GM23338 (cell line): ENCODE data around the gene EYA2. TPM values are rescaled to one million over a fixed set of nuclear protein-coding genes. Genes with fewer than 3 reads are reported as not detected.

Experiments
- ATAC-seq: fragments of 200-7000 bp; cut with Tn5 transposase; 3 replicates; pipeline ENCODE4 v1.9.1; 2020
- DNase-seq: peaks from one replicate; pipeline ENCODE4 v3.0.0-alpha.2; 2015; ENCODE audit warnings: low spot score
- H2AFZ ChIP-seq: fragments of 200-600 bp; sonication (generic); 2 replicates; pipeline ENCODE4 v1.8.0; 2016; ENCODE audit warnings: antibody characterized with exemption, mild to moderate bottlenecking, moderate library complexity
- H3F3A ChIP-seq: fragments of 200-600 bp; sonication (generic); replicated peaks from 2 replicates; pipeline ENCODE4 v1.8.0; 2017; ENCODE audit warnings: antibody characterized with exemption, mixed run types, low read depth
- H3K27ac ChIP-seq: fragments of 200-600 bp; sonication (generic); 2 replicates; pipeline ENCODE4 v1.6.1; 2016; ENCODE audit warnings: low read depth
- H3K27me3 ChIP-seq: fragments of 200-600 bp; sonication (generic); 2 replicates; pipeline ENCODE4 v1.8.0; 2016; ENCODE audit warnings: mild to moderate bottlenecking, mixed run types, moderate library complexity; ENCODE audit not compliant: insufficient read depth
- H3K36me3 ChIP-seq: fragments of 200-600 bp; sonication (generic); 2 replicates; pipeline ENCODE4 v1.8.0; 2016; ENCODE audit warnings: mild to moderate bottlenecking; ENCODE audit not compliant: insufficient read depth
- H3K4me1 ChIP-seq: fragments of 200-600 bp; sonication (generic); 2 replicates; pipeline ENCODE4 v1.8.0; 2016; ENCODE audit warnings: mild to moderate bottlenecking, moderate library complexity; ENCODE audit not compliant: insufficient read depth
- H3K4me2 ChIP-seq: fragments of 200-600 bp; sonication (generic); 2 replicates; pipeline ENCODE4 v1.7.1; 2017; ENCODE audit warnings: mixed run types
- H3K4me3 ChIP-seq: fragments of 200-600 bp; sonication (generic); 2 replicates; pipeline ENCODE4 v1.6.1; 2016; ENCODE audit warnings: mixed run types
- H3K79me2 ChIP-seq: fragments of 200-600 bp; sonication (generic); replicated peaks from 2 replicates; pipeline ENCODE4 v1.8.0; 2017; ENCODE audit warnings: mild to moderate bottlenecking; ENCODE audit not compliant: insufficient read depth
- H3K9me2 ChIP-seq: fragments of 200-600 bp; sonication (generic); 2 replicates; pipeline ENCODE4 v1.8.0; 2017; ENCODE audit not compliant: insufficient read depth
- H4K20me1 ChIP-seq: fragments of 200-600 bp; sonication (generic); replicated peaks from 2 replicates; pipeline ENCODE4 v1.8.0; 2017; ENCODE audit warnings: mild to moderate bottlenecking; ENCODE audit not compliant: insufficient read depth
- H3K27ac Mint-ChIP-seq: 2 replicates; pipeline ENCODE4 v1.8.0; 2020; ENCODE audit warnings: inconsistent platforms, mild to moderate bottlenecking, moderate library complexity, mixed read lengths
- H3K27me3 Mint-ChIP-seq: 3 replicates; pipeline ENCODE4 v1.8.0; 2022; ENCODE audit warnings: low read depth, mild to moderate bottlenecking, moderate library complexity, mixed read lengths, inconsistent platforms; ENCODE audit not compliant: insufficient read depth, poor library complexity
- H3K36me3 Mint-ChIP-seq: 3 replicates; pipeline ENCODE4 v1.8.0; 2021; ENCODE audit warnings: low read depth, mild to moderate bottlenecking, inconsistent platforms, moderate library complexity, mixed read lengths
- H3K4me1 Mint-ChIP-seq: 3 replicates; pipeline ENCODE4 v1.8.0; 2020; ENCODE audit warnings: mild to moderate bottlenecking, inconsistent platforms, mixed read lengths
- H3K4me3 Mint-ChIP-seq: 3 replicates; pipeline ENCODE4 v1.8.0; 2021; ENCODE audit warnings: moderate library complexity, mild to moderate bottlenecking, inconsistent platforms, mixed read lengths
- H3K9me3 Mint-ChIP-seq: 3 replicates; pipeline ENCODE4 v1.8.0; 2020; ENCODE audit warnings: moderate library complexity, mild to moderate bottlenecking, inconsistent platforms, mixed read lengths
- CREB1 ChIP-seq: fragments of 250-450 bp; sonication (Bioruptor Pico); IDR thresholded peaks from 2 replicates; pipeline ENCODE4 v1.5.0; 2020; ENCODE audit warnings: low read depth, mild to moderate bottlenecking, moderate library complexity
- EZH2 ChIP-seq: fragments of 200-600 bp; sonication (generic); IDR thresholded peaks from one replicate; pipeline ENCODE4 v1.8.0; 2017; ENCODE audit warnings: antibody characterized with exemption, mild to moderate bottlenecking, low read depth; ENCODE audit not compliant: unreplicated experiment
- EZH2phosphoT487 ChIP-seq: fragments of 200-600 bp; sonication (generic); IDR thresholded peaks from one replicate; pipeline ENCODE4 v1.8.1; 2018; ENCODE audit warnings: antibody characterized with exemption; ENCODE audit not compliant: unreplicated experiment
- JUNB ChIP-seq: IDR thresholded peaks from one replicate; pipeline ENCODE4 v1.6.1; 2016; ENCODE audit warnings: antibody characterized with exemption; ENCODE audit not compliant: unreplicated experiment
- NANOG ChIP-seq: IDR thresholded peaks from 2 replicates; pipeline ENCODE4 v1.6.1; 2016; ENCODE audit warnings: antibody characterized with exemption, borderline replicate concordance
- POLR2AphosphoS5 ChIP-seq: IDR thresholded peaks from 2 replicates; pipeline ENCODE4 v1.6.1; 2016; ENCODE audit warnings: antibody characterized with exemption, low read depth
- STAT1 ChIP-seq: IDR thresholded peaks from one replicate; pipeline ENCODE4 v1.6.1; 2016; ENCODE audit warnings: antibody characterized with exemption; ENCODE audit not compliant: unreplicated experiment
- ZNF114 ChIP-seq: fragments of 250-450 bp; sonication (Bioruptor Pico); IDR thresholded peaks from 2 replicates; pipeline ENCODE4 v1.5.0; 2020; ENCODE audit warnings: mild to moderate bottlenecking, moderate library complexity
- ZNF331 ChIP-seq: fragments of 250-450 bp; sonication (Bioruptor Pico); IDR thresholded peaks from 2 replicates; pipeline ENCODE4 v1.5.0; 2020; ENCODE audit warnings: low read depth, mild to moderate bottlenecking, moderate library complexity
- polyA plus RNA-seq: library from polyadenylated mRNA; unstranded; fragments of >200 nt; fragmentation: Nextera tagmentation; extraction: Ambion mirVana; gene quantifications from 2 replicates; pipeline ENCODE4 v1.2.1, GENCODE V29; 2016
- total RNA-seq: library from RNA; depleted of rRNA; stranded (reverse); fragments of >200 nt; shearing (Covaris generic); gene quantifications from 2 replicates; pipeline ENCODE4 v1.2.3, GENCODE V29; 2014
- TF ChIP-seq, protein P1 (sequence below): IDR thresholded peaks from 2 replicates; pipeline ENCODE4 v1.6.1; 2016; ENCODE audit warnings: antibody characterized with exemption
- TF ChIP-seq, protein P2 (sequence below), 2 experiments: fragments of 200-600 bp in 1 of 2; sonication (generic) in 1 of 2; conservative IDR thresholded peaks; 2 replicates each; pipeline versions ENCODE4 v1.5.1 to v1.6.1; 2016 to 2017; ENCODE audit warnings: antibody characterized with exemption in 2 of 2, low read depth in 2 of 2, mild to moderate bottlenecking in 2 of 2, moderate library complexity in 1 of 2
- TF ChIP-seq, protein P3 (sequence below): fragments of 250-450 bp; sonication (Bioruptor Pico); IDR thresholded peaks from 2 replicates; pipeline ENCODE4 v1.5.0; 2020; ENCODE audit warnings: mild to moderate bottlenecking, moderate library complexity
- TF ChIP-seq, protein P4 (sequence below): IDR thresholded peaks from one replicate; pipeline ENCODE4 v1.6.1; 2018; ENCODE audit warnings: antibody characterized with exemption; ENCODE audit not compliant: unreplicated experiment

Gene EYA2
- total and polyA plus RNA-seq, 2 experiments from 2014 or later, result 0.50 to 0.56 TPM

DNA sequence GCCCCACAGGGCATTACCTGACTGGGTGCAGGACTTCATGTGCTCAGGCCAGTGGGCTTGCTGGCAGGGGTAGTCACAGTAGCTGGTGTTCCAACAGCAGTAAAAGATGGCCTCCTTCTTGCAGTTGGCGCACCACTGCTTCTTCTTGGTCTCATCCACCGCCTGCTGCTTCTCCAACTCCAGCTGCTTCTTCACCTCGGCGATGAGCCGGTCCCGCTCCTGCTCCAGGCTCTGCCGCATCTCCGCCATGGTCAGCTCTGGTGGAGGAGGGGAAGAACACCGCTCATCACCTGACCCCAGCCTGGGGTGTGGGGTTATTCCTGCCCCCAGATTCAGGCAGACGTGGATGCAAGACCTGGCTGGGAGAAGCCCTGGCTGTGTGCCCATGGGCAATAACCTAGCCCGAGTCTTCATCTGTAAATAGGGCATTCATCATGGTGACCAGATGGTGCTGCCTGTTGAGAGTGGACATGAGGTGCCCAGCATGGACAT is 329.7 kb downstream of the EYA2 start:
- TF ChIP-seq, protein P1, sequence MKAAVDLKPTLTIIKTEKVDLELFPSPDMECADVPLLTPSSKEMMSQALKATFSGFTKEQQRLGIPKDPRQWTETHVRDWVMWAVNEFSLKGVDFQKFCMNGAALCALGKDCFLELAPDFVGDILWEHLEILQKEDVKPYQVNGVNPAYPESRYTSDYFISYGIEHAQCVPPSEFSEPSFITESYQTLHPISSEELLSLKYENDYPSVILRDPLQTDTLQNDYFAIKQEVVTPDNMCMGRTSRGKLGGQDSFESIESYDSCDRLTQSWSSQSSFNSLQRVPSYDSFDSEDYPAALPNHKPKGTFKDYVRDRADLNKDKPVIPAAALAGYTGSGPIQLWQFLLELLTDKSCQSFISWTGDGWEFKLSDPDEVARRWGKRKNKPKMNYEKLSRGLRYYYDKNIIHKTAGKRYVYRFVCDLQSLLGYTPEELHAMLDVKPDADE, result no peak
- TF ChIP-seq EZH2, result no peak
- TF ChIP-seq, protein P2, sequence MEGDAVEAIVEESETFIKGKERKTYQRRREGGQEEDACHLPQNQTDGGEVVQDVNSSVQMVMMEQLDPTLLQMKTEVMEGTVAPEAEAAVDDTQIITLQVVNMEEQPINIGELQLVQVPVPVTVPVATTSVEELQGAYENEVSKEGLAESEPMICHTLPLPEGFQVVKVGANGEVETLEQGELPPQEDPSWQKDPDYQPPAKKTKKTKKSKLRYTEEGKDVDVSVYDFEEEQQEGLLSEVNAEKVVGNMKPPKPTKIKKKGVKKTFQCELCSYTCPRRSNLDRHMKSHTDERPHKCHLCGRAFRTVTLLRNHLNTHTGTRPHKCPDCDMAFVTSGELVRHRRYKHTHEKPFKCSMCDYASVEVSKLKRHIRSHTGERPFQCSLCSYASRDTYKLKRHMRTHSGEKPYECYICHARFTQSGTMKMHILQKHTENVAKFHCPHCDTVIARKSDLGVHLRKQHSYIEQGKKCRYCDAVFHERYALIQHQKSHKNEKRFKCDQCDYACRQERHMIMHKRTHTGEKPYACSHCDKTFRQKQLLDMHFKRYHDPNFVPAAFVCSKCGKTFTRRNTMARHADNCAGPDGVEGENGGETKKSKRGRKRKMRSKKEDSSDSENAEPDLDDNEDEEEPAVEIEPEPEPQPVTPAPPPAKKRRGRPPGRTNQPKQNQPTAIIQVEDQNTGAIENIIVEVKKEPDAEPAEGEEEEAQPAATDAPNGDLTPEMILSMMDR (conservative IDR thresholded peaks at IDR 0.05; ENCODE audit: low read depth in 2 of 2), result no peak
- TF ChIP-seq, protein P3, sequence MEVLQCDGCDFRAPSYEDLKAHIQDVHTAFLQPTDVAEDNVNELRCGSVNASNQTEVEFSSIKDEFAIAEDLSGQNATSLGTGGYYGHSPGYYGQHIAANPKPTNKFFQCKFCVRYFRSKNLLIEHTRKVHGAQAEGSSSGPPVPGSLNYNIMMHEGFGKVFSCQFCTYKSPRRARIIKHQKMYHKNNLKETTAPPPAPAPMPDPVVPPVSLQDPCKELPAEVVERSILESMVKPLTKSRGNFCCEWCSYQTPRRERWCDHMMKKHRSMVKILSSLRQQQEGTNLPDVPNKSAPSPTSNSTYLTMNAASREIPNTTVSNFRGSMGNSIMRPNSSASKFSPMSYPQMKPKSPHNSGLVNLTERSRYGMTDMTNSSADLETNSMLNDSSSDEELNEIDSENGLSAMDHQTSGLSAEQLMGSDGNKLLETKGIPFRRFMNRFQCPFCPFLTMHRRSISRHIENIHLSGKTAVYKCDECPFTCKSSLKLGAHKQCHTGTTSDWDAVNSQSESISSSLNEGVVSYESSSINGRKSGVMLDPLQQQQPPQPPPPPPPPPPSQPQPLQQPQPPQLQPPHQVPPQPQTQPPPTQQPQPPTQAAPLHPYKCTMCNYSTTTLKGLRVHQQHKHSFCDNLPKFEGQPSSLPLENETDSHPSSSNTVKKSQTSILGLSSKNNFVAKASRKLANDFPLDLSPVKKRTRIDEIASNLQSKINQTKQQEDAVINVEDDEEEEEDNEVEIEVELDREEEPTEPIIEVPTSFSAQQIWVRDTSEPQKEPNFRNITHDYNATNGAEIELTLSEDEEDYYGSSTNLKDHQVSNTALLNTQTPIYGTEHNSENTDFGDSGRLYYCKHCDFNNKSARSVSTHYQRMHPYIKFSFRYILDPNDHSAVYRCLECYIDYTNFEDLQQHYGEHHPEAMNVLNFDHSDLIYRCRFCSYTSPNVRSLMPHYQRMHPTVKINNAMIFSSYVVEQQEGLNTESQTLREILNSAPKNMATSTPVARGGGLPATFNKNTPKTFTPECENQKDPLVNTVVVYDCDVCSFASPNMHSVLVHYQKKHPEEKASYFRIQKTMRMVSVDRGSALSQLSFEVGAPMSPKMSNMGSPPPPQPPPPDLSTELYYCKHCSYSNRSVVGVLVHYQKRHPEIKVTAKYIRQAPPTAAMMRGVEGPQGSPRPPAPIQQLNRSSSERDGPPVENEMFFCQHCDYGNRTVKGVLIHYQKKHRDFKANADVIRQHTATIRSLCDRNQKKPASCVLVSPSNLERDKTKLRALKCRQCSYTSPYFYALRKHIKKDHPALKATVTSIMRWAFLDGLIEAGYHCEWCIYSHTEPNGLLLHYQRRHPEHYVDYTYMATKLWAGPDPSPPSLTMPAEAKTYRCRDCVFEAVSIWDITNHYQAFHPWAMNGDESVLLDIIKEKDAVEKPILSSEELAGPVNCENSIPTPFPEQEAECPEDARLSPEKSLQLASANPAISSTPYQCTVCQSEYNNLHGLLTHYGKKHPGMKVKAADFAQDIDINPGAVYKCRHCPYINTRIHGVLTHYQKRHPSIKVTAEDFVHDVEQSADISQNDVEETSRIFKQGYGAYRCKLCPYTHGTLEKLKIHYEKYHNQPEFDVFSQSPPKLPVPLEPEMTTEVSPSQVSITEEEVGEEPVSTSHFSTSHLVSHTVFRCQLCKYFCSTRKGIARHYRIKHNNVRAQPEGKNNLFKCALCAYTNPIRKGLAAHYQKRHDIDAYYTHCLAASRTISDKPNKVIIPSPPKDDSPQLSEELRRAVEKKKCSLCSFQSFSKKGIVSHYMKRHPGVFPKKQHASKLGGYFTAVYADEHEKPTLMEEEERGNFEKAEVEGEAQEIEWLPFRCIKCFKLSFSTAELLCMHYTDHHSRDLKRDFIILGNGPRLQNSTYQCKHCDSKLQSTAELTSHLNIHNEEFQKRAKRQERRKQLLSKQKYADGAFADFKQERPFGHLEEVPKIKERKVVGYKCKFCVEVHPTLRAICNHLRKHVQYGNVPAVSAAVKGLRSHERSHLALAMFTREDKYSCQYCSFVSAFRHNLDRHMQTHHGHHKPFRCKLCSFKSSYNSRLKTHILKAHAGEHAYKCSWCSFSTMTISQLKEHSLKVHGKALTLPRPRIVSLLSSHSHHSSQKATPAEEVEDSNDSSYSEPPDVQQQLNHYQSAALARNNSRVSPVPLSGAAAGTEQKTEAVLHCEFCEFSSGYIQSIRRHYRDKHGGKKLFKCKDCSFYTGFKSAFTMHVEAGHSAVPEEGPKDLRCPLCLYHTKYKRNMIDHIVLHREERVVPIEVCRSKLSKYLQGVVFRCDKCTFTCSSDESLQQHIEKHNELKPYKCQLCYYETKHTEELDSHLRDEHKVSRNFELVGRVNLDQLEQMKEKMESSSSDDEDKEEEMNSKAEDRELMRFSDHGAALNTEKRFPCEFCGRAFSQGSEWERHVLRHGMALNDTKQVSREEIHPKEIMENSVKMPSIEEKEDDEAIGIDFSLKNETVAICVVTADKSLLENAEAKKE (CRISPR knock-in tag), result no peak
- no peak for TF ChIP-seq ZNF114
- TF ChIP-seq NANOG, result no peak
- TF ChIP-seq CREB1 (CRISPR knock-in tag), result no peak
- TF ChIP-seq EZH2phosphoT487, result no peak
- TF ChIP-seq, protein P4, sequence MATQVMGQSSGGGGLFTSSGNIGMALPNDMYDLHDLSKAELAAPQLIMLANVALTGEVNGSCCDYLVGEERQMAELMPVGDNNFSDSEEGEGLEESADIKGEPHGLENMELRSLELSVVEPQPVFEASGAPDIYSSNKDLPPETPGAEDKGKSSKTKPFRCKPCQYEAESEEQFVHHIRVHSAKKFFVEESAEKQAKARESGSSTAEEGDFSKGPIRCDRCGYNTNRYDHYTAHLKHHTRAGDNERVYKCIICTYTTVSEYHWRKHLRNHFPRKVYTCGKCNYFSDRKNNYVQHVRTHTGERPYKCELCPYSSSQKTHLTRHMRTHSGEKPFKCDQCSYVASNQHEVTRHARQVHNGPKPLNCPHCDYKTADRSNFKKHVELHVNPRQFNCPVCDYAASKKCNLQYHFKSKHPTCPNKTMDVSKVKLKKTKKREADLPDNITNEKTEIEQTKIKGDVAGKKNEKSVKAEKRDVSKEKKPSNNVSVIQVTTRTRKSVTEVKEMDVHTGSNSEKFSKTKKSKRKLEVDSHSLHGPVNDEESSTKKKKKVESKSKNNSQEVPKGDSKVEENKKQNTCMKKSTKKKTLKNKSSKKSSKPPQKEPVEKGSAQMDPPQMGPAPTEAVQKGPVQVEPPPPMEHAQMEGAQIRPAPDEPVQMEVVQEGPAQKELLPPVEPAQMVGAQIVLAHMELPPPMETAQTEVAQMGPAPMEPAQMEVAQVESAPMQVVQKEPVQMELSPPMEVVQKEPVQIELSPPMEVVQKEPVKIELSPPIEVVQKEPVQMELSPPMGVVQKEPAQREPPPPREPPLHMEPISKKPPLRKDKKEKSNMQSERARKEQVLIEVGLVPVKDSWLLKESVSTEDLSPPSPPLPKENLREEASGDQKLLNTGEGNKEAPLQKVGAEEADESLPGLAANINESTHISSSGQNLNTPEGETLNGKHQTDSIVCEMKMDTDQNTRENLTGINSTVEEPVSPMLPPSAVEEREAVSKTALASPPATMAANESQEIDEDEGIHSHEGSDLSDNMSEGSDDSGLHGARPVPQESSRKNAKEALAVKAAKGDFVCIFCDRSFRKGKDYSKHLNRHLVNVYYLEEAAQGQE, result no peak
- TF ChIP-seq JUNB, result no peak
- TF ChIP-seq STAT1, result no peak
- no peak for TF ChIP-seq ZNF331 (CRISPR knock-in tag)
- TF ChIP-seq POLR2AphosphoS5, result no peak
- DNase-seq, result no peak
- Histone ChIP-seq H3K4me2 (no peak overlapping the region), H3F3A (peaks cover 24% of the 10 kb centered on the region), H3K4me1 (no peaks in the 10 kb centered on the region), H3K36me3 (peaks cover 75% of the 10 kb centered on the region), H3K79me2 (peaks cover 30% of the 10 kb centered on the region), H3K4me3 (no peak overlapping the region), H4K20me1 (peaks cover 13% of the 10 kb centered on the region; the same call in 1 of the 2 replicates), H2AFZ (no peak overlapping the region), H3K27ac (no peak overlapping the region), H3K9me2 (no peaks in the 10 kb centered on the region), H3K27me3 (no peaks in the 10 kb centered on the region)
- peaks cover 10% of the 10 kb centered on the region for H3K27me3 Mint-ChIP-seq
- ATAC-seq, result no peak
- no peak overlapping the region for H3K4me3 Mint-ChIP-seq
- no peaks in the 10 kb centered on the region for H3K9me3 Mint-ChIP-seq
- peaks cover 13% of the 10 kb centered on the region; the same call in 1 of the 3 replicates for H3K4me1 Mint-ChIP-seq
- H3K36me3 Mint-ChIP-seq, result peaks cover 98% of the 10 kb centered on the region
- H3K27ac Mint-ChIP-seq, result no peak overlapping the region; the same call in 1 of the 2 replicates
